Eye (tissue), 1 donor: Measurements from ENCODE around the gene IFNGR2.
"Not testable (repeated sequence)": the region's sequence is repeated elsewhere in the genome, so short reads cannot be mapped to it uniquely, and the experiment has no call there.

Source experiments
- DNase-seq: peaks from one replicate; pipeline ENCODE4 v3.0.0-alpha.2; 2015

The IFNGR2 gene

GRCh38 chr21:33443194-33443593, 40.0 kb downstream of the IFNGR2 start:
- no peak for DNase-seq

DNA sequence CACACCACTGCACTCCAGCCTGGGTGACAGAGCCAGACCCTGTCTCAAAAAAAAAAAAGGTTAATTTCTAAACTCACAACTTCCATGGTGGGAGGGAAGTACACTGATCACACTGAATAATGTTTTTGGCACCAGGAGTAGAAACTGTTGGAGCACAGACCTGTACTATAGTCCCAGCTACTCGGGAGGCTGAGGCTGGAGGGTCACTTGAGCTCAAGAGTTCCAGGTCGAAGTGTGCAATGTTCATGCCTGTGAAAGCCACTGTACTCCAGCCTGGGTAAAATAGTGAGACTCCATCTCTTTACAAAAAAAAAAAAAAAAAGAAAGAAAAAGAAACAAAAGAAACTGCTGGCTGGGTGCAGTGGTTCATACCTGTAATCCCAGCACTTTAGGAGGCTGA, 41.3 kb downstream of the IFNGR2 start:
- no peak for DNase-seq

DNA sequence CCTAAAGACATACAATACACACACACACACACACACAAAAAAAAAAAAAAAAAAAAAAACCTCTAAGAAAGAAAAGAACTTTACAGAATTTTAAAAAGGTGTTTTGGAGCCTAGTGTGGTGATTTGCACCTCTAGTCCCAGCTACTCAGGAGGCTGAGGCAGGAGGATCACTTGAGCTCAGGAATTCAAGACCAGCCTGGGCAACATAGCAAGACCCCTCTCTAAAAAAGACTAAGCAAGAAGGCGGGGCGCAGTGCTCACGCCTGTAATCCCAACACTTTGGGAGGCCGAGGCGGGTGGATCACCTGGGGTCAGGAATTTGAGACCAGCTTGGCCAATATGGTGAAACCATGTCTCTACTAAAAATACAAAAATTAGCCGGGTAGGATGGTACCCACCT, 43.4 kb downstream of the IFNGR2 start:
- DNase-seq, result not testable (repeated sequence)

DNA sequence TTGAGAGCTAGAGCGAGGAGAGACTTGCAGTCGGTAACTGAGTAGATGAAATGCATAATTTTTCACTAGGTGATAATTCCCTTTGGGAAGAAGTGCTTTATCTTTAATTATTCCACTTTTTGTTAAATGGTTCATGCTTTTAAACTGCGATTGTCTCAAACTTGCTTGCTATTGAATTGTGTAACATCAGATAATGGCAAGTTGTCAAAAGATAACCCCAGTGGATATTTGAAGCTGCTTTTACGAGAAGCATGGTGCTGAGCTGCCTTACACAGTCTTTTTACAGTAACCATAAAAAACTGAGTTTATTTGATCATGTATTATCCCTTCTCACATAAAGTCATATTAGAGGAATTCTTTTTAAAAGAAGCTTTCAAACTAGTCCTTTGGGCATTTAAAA, 46.4 kb downstream of the IFNGR2 start:
- no peak for DNase-seq

DNA sequence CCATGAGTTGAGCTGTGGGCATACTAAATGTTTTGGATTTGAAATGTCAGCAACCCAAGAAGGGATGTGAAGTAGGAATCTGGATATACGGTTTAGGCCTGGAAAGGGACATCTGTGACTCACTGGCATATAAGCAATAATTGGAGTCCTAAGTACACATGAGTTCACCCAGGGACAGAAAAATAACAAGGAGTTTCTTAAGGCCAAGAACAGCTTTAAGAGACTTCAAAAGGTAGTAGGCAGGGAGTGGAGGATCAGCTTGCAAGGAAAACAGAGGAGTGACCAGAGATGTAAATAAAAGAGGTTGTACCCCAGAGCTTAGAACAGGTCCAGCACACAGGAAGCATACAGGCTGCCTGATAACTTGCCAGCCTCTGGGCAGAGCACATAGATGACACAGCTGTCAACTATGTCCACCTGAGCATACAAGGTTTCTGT, 48.4 kb downstream of the IFNGR2 start:
- DNase-seq, result no peak

DNA sequence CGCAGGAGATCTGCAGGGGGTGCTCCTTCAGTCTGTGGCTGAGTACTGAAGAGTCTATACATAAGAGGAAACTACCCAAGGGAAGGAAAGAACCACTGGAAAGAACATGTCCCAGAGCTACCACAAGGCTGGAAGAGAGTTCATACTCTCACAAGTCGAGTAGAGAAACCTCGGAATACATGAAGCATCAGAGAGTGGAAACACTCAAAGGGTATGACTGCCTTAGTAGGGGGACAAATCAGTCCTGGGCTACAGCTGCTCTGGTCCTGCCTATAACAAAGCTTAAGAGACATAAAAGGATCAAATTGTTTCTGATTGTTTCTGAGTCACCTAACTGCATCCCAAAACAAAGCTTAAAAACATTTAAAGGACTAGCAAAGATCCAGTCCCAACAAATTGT, 49.1 kb downstream of the IFNGR2 start:
- no peak for DNase-seq

DNA sequence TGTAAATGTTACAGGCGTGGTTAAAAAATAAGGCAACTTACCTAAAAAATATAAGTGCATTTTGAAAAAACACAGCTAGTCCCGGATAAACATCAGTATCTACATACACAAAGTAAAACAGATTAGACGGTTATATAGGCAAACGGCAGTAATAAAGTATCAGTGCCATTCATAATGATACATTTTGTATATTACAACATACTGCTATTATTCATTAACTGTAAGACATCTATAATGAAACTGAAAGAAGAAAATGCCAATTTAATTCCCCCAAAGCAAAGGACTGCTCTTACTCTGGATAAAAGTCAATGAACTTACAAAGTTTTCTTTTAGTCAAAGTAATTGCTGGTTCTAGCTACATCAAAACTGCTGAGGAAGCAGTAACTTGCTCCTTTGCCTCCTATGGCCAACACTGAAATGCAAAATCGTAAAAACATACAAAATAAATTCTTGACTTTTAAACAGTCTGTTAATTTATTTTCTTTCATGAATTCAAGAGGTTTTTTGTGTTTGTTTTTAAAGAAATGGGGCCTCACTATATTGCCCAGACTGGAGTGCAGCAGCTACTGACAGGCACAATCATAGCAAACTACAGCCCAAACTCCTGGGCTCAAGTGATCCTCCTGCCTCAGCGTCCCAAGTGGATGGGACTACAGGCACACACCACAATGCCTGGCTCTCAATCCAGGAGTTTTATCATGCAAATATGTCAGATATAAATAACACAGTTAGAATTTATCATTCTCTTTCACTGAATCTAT, 52.7 kb downstream of the IFNGR2 start:
- no peak for DNase-seq

DNA sequence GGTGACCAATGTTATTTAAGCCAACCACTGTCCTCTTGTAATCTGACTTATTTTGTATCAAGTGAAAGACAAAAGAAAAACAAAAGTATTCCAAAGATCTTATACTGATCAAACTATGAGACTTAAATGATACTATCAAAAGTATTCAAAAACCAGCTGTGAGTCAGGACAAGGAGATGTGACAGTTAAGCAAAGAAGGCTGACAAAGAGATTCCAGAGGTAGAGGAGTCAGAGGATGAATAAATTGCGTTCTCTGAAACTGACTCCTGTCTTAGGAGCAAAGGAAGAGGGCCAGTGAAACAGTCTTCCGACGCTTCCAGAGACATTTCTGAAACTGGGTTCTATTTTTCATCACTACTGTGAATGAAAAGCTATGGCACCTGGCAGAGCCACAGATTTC, 55.6 kb downstream of the IFNGR2 start:
- no peak for DNase-seq

GRCh38 chr21:33461538-33462250, 58.5 kb downstream of the IFNGR2 start:
- no peak for DNase-seq

DNA sequence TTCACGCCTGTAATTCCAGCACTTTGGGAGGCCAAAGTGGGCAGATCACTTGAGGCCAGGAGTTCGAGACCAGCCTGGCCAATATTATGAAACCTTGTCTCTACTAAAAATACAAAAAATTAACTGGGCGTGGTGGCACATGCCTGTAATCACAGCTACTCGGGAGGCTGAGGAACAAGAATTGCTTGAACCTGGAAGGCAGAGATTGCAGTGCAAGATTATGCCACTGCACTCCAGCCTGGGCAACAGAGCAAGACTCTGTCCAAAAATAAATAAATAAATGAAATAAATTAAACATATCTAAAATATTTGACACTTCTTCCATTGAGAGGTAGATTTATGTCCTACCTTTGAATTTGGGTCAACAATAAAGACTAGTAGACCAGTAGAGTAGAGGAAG, 66.0 kb downstream of the IFNGR2 start:
- not testable (repeated sequence) for DNase-seq

DNA sequence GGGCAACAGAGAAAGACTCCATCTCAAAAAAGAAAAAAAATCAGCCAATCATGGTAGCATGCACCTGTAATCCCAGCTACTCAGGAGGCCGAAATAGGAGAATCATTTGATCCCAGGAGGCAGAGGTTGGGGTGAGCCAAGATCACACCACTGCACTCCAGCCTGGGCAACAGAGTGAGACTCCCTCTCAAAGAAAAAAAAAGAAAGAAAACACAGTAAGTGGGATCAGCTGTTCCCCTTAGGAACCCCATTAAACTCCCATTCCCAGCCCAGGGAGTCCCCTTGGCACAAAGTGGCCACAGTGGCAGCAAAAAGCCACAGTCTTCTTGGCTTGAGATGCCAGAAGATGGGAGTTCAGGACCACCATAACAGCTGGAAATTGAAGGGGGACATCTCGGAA, 67.5 kb downstream of the IFNGR2 start:
- no peak for DNase-seq

GRCh38 chr21:33473344-33473743, 70.1 kb downstream of the IFNGR2 start:
- no peak for DNase-seq

- DNase-seq, result no peak
Observed at GRCh38 chr21:33477066-33477465, 73.9 kb downstream of the IFNGR2 start.

DNA sequence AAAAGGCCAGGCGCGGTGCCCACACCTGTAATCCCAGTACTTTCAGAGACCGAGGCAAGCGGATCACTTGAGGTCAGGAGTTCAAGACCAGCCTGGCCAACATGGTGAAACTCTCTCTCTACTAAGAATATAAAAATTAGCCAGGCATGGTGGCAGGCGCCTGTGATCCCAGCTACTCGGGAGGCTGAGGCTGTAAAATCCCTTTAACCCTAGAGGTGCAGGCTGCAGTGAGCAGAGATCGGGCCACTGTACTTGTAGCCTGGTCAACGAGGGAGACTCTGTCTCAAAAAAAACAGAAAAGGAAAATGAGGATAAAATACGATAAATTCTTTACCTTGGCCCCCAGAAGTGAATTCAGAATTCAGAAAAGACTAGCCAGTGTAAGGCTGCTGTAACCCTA, 75.0 kb downstream of the IFNGR2 start:
- DNase-seq, result no peak

DNA sequence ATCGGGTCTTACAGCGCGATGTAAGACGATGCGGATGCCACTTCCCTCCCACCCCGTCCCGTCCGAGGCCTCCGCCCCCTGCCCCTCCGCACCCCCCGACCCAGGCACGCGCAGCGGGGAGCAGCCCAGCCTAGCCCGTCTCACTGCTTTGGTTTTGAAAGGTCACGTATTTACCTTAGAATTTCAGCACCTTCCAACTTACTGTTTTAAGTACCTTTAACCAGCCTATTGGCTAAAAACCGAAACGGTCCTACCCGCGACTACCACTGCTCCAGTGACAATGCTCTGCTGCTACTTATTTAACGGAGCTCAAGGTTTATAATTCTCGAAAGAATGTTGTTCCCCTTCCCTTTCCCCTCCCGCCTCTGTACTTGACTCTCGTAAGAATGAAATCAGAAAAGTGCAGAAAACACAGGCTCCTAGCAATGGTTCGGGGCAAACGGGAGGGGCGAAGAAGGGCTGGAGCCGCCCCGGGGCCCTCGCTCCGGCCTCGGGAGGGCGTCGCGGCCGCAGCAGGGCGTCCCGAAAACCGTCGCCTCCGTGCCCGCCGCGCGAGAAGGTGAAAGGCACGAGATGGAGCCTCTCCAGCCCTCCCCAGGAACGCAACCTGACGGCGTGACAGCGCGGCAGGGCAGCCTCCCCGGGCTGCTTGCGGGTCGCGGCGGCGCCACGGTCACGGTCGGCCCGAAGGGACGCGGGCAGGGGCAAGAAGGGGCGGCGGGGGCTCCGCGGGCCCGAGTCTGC, 75.9 kb downstream of the IFNGR2 start:
- peak; percentile 81 for DNase-seq

DNA sequence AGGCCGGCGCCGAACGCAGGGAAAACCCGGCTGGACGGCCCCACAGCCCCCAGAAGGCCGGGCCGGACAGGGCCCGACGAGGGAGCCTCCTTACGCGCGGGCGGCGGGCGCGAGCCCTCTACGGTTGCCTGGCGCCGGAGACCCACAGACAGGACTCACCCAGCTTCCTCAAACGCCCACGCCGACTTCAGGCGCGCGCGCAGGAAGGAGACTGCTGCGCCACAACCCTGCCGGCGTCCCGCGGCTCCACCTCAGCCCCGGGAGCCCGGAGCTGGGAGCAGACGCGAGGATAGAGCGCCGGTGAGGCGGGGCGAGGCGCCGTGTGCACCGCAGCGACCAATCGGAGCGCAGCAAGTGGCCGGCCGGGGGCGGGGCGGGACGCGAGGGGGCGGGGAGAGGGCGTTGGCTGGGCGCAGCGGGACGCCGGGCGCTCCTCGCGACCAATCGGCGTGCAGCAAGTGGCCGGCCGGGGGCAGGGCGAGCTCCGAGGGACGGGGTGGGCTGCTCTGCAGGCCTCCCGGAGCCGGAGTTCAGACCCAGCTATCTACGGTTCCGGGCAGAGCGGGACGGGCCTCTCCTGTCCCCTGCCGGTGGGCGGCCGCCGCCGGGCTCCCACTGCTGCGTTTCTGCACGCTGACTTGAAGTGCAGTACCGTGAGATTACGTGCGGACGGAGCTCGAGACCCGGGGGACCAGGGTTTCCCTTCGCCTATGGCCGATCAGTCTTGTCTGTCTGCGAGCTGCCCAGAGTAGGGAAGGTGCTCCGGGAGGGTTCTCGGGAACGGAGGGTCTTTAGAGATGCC, 76.7 kb downstream of the IFNGR2 start, which contains the start of gene TMEM50B:
TSS of gene TMEM50B (minus strand) at position 296 of the 802 bp plus-strand sequence. CDS start 11,089 bp downstream, outside the sequence.
- DNase-seq, result peak; percentile 98

DNA sequence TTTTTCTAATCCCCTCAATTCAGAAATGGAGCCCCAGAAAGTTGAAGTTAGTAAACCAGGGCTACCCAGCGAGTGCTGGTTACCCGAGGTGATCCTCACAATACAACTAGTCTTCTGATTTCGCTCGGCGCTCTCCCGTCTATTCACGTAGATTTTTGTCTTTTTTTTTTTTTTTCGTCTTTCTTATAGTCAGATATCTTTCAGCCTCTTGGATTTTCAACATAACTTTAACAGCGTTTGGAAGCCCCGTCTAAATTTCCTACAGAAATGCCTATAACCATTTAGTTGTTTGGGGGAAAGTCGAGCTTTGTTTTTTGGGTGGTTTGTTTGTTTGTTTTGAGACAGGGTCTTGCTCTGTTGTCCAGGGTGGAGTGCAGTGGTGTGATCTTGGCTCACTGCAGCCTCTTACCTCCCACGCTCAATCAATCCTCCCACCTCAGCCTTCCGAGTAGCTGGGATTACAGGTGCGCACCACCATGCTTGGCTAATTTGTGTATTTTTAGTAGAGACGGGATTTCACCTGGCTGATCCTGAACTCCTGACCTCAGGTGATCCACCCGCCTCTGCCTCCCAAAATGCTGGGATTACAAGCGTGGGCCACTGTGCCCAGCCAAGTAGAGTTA, 77.4 kb downstream of the IFNGR2 start:
- no peak for DNase-seq

DNA sequence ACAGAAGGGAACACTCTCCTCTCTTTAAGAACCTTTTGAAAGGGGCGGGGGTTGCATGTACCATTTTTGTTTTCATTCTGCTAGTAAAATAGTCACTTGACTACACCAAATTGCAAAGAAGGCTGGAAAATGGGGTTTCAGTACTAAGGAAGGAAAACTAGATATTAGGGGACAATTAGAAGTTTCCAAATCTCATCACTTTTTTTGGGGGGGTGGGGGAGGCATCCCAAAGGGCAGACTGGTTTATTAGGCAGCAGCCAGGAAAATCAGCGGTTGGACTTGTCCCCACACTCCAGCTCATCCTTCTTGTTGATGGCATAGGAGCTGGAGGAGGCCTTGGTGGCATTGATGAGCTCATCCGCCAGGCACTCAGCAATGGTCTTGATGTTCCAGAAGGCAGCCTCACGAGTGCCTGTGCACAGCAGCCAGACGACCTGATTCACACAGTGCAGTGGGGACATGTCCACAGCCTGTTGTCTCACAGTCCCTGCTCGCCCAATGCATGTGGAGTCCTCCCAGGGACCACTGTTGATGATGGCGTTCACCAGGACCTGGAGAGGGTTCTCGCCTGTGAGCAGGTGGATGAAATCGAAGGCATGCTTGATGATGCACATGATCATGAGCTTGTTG, 78.2 kb downstream of the IFNGR2 start:
- DNase-seq, result peak; percentile 4
